Right cardiac atrium (tissue), 5 donors: Measurements from ENCODE around the gene DPP7. TPM values are rescaled to one million over a fixed set of nuclear protein-coding genes. Genes with fewer than 3 reads are reported as not detected.

Source experiments
- ATAC-seq, 2 donors: fragments of 200-7000 bp; cut with Tn5 transposase; one replicate each; pipeline versions ENCODE4 v1.8.0 to v1.9.1; 2020; ENCODE audit warnings: moderate library complexity in 2 of 2, mild to moderate bottlenecking in 1 of 2
- DNase-seq, 3 donors: peaks; one replicate each; pipeline ENCODE4 v3.0.0-alpha.2; 2020
- H3K27ac ChIP-seq: one replicate; pipeline ENCODE4 v1.5.1; 2013; ENCODE audit warnings: mild to moderate bottlenecking, low read length, control low read depth, moderate library complexity
- H3K27me3 ChIP-seq: one replicate; pipeline ENCODE4 v1.6.1; 2013; ENCODE audit not compliant: control insufficient read depth, insufficient read depth
- H3K4me1 ChIP-seq: one replicate; pipeline ENCODE4 v1.6.1; 2013; ENCODE audit warnings: low read length; ENCODE audit not compliant: control insufficient read depth, insufficient read depth
- H3K4me3 ChIP-seq: one replicate; pipeline ENCODE4 v1.5.1; 2013; ENCODE audit warnings: low read length, control low read depth
- H3K9me3 ChIP-seq: one replicate; pipeline ENCODE4 v1.6.1; 2013; ENCODE audit warnings: low read length; ENCODE audit not compliant: control insufficient read depth
- WGBS: extraction: QIAGEN DNeasy Blood & Tissue Kit; methylation state at CpG from one replicate; pipeline ENCODE4 v1.1.7; 2013; 5-methylcytosine and 5-hydroxymethylcytosine counted together
- intact Hi-C, 4 donors: fragments of 100-400 bp; cut with DNase I; formaldehyde crosslinking; loops; one replicate each; pipeline versions ENCODE4 v1.11.0 to v1.14.0; 2022 to 2023
- polyA plus RNA-seq: library from polyadenylated mRNA; stranded (reverse); fragments of 200-250 nt; gene quantifications from one replicate; pipeline ENCODE4 v1.2.3, GENCODE V29; 2013
- total RNA-seq, 4 donors: library from RNA; stranded (reverse); fragmentation: NEBNext Ultra II Directional; extraction: Animal tissue kit (Norgen Biotek cat#: 25700); gene quantifications; one replicate each; pipeline ENCODE4 v1.2.1, GENCODE V29; 2021
- donor health status: healthy with polysubstance abuse.
- donor health status: DM: no; HTN: yes; CAD: no.
- donor health status: DM: no; HTN: no; CAD: no.
- donor health status: DM: no; HTN: yes; CAD: no; lungs with severe emphysema.
- donor health status: DM: yes; HTN: yes; CAD: no.

Gene DPP7
- total and polyA plus RNA-seq, 5 donors = 211 to 288 (median 241) TPM

DNA sequence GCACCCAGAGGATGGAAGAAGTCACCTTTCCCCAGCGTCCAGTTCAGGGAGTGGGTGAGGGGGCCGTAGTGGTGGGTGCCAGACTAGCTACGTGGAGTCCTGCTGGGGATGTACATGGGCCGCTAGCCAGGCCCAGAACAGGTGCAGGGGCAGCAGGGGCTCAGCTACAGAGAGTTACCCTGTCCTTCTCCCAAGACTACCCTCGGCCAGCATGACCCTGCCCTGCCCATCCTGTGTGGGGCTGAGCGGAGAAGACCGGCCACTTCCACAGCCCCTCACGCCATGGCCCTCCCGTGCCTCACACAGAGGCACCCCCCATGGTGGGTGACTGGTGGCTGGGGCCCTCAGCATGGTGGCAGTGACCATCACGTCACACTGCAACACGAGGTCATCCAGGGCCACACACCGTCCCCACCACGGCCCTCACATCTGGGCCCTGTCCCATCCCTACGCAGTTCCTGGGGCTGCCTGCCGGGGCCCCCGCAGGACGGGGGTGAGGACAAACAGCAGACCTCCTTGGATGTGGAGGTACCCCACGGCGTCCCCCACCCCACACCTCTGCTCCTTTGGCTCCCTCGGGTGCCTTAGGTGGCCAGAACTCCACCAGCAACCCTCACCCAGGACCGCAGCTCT is 977 bp upstream of the DPP7 start:
- no peaks in the 10 kb centered on the region for H3K4me1 ChIP-seq
- ATAC-seq (peak; percentile 5 to 20), DNase-seq (peak in 1 of 3 donors; percentile 54)
- WGBS = 74% methylated on average over 21 of the region's 21 CpGs
- no peaks in the 10 kb centered on the region for H3K9me3 ChIP-seq
- H3K27ac ChIP-seq = peak overlapping the region; percentile 79
- intact Hi-C loops = no loop called here
- no peaks in the 10 kb centered on the region for H3K27me3 ChIP-seq
- no peak overlapping the region for H3K4me3 ChIP-seq

DNA sequence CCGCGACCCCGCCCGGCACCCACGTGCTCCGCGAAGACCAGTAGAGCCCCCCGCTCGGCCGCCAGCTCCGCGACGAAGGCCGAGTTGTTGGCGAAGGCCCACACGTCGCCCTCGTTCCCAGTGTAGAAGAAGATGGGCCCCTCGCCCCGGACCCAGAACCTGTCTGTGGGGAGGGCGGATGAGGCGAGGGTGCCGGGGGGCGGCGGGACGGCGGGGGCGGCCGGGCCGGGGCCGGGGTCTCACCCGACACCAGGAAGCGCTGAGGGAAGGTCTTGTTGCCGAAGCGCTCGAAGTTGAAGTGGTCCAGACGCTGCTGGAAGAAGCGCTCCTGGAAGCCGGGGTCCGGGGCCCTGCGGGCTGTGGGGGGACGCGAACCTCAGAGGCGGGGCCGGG is 317 bp downstream of the DPP7 start:
- Histone ChIP-seq H3K9me3 (no peaks in the 10 kb centered on the region), H3K27me3 (no peaks in the 10 kb centered on the region), H3K4me1 (no peaks in the 10 kb centered on the region), H3K27ac (no peak overlapping the region), H3K4me3 (peak overlapping the region; percentile 81)
- under 1% methylated on average over 45 of the region's 45 CpGs for WGBS
- intact Hi-C loops = no loop called here
- DNase-seq (peak in 2 of 3 donors; percentile 66 to 70), ATAC-seq (no peak)

DNA sequence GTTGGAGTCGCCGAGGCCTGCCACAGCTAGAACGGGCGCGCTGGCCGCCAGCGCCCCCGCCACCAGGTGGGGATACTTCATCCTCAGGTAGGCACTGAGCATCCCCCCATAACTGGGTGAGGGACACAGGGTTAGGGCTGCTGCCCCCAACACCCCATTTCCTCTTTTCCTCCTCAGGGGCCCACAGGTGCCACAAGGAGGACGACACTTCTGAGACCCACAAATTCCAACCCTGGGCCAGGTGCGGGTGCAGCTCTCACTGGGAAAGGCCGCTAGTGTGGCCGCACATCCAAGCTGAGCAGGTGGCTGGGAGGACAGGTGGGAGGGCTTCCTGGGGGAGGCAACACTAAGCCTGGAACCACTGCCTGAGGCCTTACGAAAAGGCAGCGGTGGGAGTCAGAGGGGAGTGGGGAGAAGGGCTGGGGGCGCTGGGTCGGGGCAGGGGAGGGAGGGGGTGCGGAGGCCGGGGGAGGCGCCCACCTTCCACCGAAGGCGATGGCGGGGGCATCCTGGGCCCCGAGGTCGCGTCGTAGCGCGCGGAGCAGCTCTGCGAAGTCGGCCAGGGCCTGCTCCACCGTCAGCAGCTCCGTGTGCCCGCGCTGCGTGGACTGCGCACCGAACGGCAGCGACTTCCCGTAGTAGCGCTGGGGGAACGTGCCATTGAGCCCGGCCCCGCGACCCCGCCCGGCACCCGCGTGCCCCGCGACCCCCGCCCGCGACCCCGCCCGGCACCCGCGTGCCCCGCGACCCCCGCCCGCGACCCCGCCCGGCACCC is 961 bp downstream of the DPP7 start:
- 30% methylated on average over 61 of the region's 66 CpGs for WGBS
- DNase-seq (peak in 2 of 3 donors; percentile 62 to 71), ATAC-seq (no peak)
- Histone ChIP-seq H3K27ac (no peak overlapping the region), H3K27me3 (no peaks in the 10 kb centered on the region), H3K4me1 (no peaks in the 10 kb centered on the region), H3K4me3 (peak overlapping the region; percentile 81), H3K9me3 (no peaks in the 10 kb centered on the region)
- intact Hi-C loops = no loop called here

DNA sequence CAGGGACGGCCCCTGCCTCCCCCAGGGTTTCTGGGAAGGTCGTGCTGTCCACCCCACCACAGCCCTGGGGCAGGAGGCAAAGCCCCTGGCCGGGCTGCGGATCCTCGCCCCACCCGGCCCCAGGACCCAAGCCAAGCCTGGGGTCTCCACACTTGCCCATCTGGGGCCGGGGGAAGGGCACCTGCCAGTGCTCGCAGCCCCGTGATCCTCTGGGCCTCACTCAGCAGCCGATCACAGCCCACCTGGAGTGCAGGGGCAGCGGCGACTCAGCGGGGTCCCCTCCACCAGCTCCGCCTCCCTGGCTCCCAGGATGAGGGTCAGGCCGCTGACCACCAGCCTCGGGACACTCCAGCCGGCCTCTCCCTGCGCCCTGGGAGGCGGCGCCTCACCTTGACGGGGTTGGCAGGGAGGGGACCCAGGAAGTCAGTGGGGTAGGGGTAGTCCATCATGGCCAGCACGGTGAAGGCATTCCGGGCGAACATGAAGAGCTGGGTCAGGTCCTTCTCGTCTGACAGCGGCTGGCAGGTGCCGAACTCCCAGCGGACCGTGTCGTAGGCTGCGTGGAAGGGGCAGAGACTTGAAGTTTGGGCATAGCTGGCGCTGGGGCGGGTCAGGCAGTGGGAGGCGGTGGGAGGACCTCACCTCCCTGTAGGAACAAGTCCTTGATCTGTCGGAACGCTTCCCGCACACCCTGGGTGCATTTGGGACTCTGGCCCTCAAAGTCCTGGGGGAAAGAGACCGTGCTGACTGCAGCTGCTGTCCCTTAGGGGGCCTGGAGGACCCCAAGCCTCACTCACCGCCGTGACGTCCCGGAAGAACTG is 1.8 kb downstream of the DPP7 start:
- Histone ChIP-seq H3K27me3 (no peaks in the 10 kb centered on the region), H3K27ac (no peak overlapping the region), H3K4me3 (no peak overlapping the region), H3K9me3 (no peaks in the 10 kb centered on the region), H3K4me1 (no peaks in the 10 kb centered on the region)
- 95% methylated on average over 42 of the region's 42 CpGs for WGBS
- intact Hi-C loops = no loop called here
- ATAC-seq = no peak
- peak in 2 of 3 donors; percentile 50 to 67 for DNase-seq

DNA sequence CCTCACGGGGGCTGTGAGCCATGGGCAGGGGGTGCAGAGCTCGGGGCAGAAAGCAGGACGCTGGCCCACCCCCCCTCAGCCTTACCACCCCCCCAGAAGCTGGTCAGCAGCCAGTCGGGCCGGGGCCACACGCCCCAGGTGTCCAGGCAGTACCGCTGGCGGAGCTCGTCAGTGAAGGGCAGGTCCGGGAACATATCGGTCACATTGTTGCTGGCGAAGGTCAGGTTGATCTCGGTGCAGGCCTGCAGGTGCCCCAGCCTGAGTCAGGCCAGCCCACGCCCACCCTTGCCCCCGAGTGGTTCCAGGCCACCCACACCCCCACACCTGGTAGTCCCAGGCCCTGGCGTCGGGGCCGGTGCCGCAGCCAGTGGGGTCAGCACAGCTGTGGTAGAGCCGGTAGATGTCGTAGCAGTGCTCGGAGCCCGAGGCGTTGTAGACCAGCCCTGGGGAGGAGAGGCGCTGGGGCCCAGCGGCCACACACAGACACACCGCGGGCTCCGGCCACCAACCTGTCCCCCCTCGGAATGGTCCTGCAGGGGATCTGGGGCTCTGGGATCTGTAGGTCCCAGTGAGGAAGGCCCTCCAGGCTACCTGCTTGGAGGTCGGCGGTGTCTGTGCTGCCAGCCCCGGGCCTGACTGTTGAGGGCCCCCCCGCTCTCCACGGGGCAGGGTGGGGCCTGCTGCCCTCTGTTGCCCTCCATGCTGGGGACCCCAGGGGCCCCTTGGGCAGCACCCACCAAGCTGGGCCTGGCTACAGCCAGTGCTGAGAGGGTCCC is 2.6 kb downstream of the DPP7 start:
- DNase-seq (no peak), ATAC-seq (no peak)
- Histone ChIP-seq H3K4me1 (no peaks in the 10 kb centered on the region), H3K9me3 (no peaks in the 10 kb centered on the region), H3K4me3 (no peak overlapping the region), H3K27me3 (no peaks in the 10 kb centered on the region), H3K27ac (no peak overlapping the region)
- intact Hi-C loops = no loop called here
- 91% methylated on average over 35 of the region's 35 CpGs for WGBS

DNA sequence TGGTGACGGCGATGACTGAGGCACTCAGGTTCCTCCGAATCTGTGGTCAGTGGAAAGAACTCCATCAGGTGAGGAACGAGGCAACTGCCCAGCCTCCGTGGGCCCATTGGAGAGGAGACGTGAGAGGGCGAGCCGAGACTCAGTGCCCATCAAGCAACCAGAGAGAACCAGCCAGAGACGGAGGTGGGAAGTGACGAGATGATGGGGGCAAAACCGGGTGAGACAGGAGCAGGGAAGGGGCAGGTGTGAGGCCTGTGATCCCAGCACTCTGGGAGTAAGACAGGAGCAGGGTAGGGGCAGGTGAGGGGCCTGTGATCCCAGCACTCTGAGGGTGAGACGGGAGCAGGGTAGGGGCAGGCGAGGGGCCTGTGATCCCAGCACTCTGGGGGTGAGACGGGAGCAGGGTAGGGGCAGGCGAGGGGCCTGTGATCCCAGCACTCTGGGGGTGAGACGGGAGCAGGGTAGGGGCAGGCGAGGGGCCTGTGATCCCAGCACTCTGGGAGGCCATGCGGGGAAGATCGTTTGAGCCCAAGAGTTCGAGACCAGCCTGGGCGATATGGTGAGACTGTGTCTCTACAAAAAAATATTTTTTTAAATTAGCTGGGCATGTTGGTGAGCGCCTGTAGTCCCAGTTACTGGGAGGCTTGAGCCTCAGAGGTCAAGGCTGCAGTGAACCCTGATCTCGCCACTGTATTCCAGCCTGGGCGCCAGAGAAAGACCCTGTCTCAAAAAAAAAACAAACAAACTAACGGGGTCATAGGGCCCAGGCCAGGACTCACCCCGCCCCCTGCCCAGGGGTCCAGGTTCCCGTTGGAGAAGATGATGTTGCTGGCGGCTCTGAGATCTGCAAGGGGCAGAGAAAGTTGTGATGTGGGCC is 3.4 kb downstream of the DPP7 start:
- no peak overlapping the region for H3K4me3 ChIP-seq

DNA sequence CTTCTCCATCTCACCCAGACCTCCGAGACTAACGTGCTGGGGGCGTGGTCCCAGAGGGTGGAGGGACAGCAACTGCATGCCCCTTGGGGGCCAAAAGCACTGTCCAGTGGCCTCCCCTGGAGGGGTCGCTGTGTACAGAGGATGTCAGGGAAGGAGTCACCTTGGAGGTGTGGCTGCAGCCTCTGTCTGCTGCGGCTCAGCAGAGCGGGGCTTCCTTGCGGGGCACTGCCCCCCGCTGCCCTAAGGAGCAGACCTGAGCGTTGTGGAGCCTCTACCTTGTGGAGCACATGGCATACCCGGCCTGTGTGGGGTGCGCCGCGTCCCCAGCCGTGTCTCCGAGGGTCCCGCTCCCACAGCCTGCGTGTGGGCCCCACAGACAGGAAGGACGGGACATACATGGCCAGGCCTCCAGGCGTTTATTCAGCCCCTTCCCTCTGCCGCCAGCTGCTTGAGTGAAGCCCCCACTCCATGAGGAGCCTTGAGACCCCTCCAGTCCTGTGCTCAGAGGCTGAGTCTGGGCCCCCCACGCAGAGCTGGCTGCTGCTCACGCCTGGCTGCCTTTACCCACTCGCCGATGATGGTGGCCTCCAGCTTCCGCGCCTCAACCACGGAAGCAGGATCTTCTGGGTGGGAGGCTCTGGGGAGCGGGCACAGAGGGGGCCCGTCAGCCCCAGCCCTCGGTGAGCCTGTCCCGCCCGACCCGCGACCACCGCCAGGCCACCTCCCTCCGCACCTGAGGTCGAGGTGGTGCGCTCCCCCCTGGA is 4.2 kb downstream of the DPP7 start:
- intact Hi-C loops = no loop called here
- no peak for ATAC-seq
- WGBS = 89% methylated on average over 38 of the region's 38 CpGs

More for the DNA sequence above, 3.4 kb downstream of the DPP7 start:
- intact Hi-C loops = no loop called here
- ATAC-seq (no peak), DNase-seq (no peak)
- 84% methylated on average over 28 of the region's 28 CpGs for WGBS
- Histone ChIP-seq H3K4me1 (no peaks in the 10 kb centered on the region), H3K27me3 (no peaks in the 10 kb centered on the region), H3K9me3 (no peaks in the 10 kb centered on the region), H3K27ac (no peak overlapping the region)

DNA sequence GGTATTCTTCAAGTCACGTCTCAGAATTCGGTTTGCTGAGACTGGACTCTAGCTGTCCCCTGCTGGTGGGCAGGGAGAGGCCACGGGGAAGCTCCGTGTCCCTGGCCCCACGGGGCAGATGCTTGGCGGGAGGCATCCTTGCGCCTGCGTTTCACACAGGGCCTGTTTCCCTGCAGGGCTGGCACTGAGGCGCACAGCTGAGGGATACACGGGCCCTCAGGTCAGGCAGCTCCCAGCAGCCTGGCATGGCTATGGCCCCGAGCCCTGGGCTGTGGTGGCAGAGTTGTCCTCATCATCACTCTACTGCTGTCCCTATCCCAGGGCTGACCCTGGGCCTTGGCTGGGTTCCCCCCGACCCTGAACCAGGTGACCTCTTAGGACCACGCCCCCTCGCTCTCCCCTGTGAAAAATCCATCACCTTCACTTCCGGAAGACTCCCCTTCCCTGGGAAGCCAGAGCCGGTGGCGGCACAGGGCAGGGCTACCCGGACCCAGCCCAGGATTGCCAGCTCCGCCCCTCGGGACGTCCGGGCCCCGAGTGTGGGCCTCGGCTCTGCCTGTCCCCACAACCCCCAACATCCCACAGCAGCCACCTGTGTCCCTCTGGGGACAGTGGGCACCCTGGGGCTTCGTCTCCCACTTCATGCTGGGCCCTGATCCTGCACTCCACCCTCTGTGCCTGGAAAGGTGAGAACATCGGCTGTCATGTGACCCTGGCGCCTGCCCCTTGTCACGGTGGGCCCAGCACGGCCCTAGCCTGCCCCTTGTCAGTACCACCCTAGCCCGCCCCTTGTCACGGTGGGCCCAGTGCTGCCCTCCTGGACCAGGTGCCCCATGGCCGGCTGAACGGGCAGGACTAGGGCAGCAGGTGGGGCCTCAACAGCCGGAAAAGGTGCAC is 5.0 kb downstream of the DPP7 start:
- no peak overlapping the region for H3K4me3 ChIP-seq
- peak in 1 of 2 donors; percentile 8 for ATAC-seq
- no peaks in the 10 kb centered on the region for H3K9me3 ChIP-seq
- DNase-seq = peak in 2 of 3 donors; percentile 49 to 59
- no peak overlapping the region for H3K27ac ChIP-seq
- intact Hi-C loops = no loop called here
- no peaks in the 10 kb centered on the region for H3K4me1 ChIP-seq
- no peaks in the 10 kb centered on the region for H3K27me3 ChIP-seq
- WGBS = 79% methylated on average over 34 of the region's 34 CpGs

More for the DNA sequence above, 4.2 kb downstream of the DPP7 start:
- DNase-seq = no peak
- Histone ChIP-seq H3K27ac (no peak overlapping the region), H3K9me3 (no peaks in the 10 kb centered on the region), H3K4me1 (no peaks in the 10 kb centered on the region), H3K4me3 (no peak overlapping the region), H3K27me3 (no peaks in the 10 kb centered on the region)
